ENCODE results near the gene FDXR. TPM values are rescaled to one million over a fixed set of nuclear protein-coding genes. Genes with fewer than 3 reads are reported as not detected.

FDXR gene, protein sequence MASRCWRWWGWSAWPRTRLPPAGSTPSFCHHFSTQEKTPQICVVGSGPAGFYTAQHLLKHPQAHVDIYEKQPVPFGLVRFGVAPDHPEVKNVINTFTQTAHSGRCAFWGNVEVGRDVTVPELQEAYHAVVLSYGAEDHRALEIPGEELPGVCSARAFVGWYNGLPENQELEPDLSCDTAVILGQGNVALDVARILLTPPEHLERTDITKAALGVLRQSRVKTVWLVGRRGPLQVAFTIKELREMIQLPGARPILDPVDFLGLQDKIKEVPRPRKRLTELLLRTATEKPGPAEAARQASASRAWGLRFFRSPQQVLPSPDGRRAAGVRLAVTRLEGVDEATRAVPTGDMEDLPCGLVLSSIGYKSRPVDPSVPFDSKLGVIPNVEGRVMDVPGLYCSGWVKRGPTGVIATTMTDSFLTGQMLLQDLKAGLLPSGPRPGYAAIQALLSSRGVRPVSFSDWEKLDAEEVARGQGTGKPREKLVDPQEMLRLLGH
- polyA plus RNA-seq: 0.25 TPM in 1 of 2 replicates, not detected in the other

DNA sequence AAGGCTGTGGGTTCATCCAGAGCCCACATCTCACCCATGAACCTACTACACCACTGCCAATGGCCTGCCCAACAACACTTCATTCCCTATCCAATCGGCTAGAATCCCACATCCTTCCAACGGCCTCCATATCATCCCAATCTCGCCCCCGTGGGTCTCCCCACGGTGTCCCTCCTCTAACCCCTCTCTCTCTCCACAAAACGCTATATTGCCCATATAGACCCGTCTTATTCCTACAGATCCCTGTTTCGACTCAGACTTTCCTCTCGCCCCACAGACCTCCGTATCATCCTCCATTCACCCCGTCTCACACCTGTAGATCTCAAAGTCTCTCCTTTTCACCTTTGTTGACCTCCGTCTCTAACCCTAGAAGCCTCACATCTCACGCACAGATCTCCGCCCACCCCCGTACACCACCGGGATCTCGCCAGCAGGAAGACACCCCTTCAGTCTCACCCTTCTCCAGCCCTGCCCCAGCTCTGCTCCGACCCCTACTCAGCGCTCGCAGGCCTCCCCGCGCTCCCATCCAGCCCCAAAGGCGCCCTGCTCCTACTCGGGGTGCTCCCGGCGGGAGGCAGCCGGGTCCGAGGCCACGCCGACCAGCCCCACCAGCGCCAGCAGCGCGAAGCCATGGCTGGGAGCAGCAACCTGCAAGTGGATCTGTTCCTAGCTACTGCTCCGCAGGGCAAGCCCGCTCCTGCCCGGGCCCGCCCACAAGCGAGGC lies at the start of gene FDXR:
FDXR (minus strand) TSS at position 682 of the 724 bp plus-strand sequence; CDS start at position 632, 50 bp downstream.

DNA sequence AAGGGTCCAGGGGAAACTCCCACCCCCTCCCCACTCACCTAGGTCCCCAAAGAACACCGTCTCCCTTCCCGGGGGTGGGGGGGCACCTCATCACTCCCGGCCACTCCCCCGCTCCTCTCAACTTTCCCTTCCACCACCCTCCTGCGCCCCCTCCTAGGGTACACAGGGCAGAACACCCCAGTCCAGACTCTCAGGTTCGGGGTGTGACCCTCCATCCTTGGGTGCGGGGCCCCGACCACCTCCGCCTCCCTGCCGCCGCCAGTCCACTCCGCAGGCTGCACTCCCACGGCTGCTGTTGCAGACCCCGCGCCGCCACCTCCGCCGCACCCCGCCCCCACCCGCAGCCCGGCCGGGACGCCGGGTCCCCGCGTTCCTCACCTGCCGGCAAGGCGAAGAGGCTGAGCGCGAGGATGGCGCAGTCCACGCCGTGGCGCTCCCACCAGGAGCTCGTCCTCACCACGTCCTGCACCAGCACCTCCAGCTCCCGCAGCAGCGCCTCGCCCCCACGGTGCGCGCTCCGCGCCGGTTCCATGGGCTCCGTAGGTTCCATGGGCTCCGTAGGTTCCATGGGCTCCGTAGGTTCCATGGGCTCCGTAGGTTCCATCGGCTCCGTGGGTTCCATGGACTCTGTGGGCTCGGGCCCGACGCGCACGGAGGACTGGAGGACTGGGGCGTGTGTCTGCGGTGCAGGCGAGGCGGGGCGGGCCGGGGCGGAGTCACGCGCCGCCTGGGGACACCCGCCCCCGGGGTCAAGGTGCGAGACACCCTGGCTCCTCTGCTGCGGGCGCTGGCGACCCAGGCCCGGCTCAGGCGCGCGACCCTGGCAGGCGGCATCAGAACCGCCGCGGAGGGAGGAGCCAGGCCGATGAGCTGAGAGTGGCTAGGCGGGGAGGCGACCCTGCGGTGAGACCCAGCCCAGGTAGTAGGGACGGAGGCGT lies 20.4 kb upstream of the FDXR start, which contains the start of gene FADS6:
FADS6 (minus strand) TSS at position 660 of the 938 bp plus-strand sequence; CDS start at position 622, 38 bp downstream.

DNA sequence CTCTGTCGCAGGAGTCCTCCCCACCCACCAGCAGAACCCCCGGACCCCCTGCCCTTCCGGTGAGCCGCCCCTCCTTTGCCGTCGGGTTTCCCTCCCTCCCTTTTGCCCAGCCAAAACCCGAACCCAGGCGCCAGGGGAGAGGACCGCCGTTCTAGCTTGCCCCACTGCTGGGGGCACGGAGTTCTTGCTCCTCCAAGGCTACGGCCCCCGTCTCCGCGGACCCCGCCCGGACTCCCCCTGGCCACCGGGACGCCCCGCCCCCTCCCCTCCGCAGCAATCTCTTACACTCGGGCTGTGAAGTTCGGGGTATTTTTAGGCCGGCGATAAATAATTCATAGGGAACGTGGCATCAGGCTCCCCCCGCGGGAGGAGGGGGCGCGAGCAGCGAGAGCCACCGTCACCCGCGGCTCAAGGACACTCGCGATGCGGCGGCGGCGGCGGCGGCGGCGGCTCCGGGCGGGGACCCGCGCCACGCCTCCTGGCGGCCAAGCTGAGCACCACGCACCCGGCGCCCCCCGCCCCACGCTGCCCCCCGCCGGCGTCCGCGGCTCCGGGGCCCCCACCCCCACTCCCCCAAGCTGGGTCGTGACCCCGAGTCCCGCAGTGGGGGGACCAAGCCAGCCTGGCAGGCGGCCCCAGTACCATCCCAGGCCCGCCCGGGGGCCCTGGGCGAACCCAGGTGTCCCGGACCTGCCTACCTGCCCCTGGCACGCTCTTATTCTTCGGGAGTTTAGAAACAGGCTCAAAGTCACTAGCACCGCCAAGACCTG lies 13.2 kb downstream of the FDXR start, which contains the start of gene GRIN2C:
GRIN2C (minus strand) TSS at position 427 of the 770 bp plus-strand sequence. CDS start 4,793 bp downstream, outside the sequence.

Other genes starting within 250 kb of the FDXR start
- gene CD300E, start 249.3 kb downstream of the FDXR start, polyA plus RNA-seq: not detected in 2 replicates
- gene CD300LF, start 160.1 kb downstream of the FDXR start, polyA plus RNA-seq: not detected in 2 replicates
- gene RAB37, start 135.7 kb downstream of the FDXR start, polyA plus RNA-seq: 0.57 TPM in 1 of 2 replicates, not detected in the other
- gene NHERF1, start 124.4 kb downstream of the FDXR start, polyA plus RNA-seq: 4.9 and 9.5 TPM in 2 replicates
- 6.0 and 6.2 TPM in 2 replicates for gene NAT9, start 96.6 kb downstream of the FDXR start, polyA plus RNA-seq
- 0.59 and 0.74 TPM in 2 replicates for gene GRIN2C, start 13.1 kb downstream of the FDXR start, polyA plus RNA-seq
- gene FADS6, start 20.6 kb upstream of the FDXR start, polyA plus RNA-seq: 5.1 and 6.8 TPM in 2 replicates
- not detected in 2 replicates for gene USH1G, start 50.3 kb upstream of the FDXR start, polyA plus RNA-seq
- gene OTOP2, start 51.3 kb upstream of the FDXR start, polyA plus RNA-seq: 0.27 TPM in 1 of 2 replicates, not detected in the other
- not detected in 2 replicates for gene OTOP3, start 62.9 kb upstream of the FDXR start, polyA plus RNA-seq
- 5.6 and 10.2 TPM in 2 replicates for gene HID1, start 99.8 kb upstream of the FDXR start, polyA plus RNA-seq
- 7.2 and 13.0 TPM in 2 replicates for gene CDR2L, start 114.6 kb upstream of the FDXR start, polyA plus RNA-seq
- gene MRPL58, start 139.7 kb upstream of the FDXR start, polyA plus RNA-seq: 26.4 and 34.8 TPM in 2 replicates
- 1,868 and 2,230 TPM in 2 replicates for gene ATP5PD, start 174.0 kb upstream of the FDXR start, polyA plus RNA-seq
- gene KCTD2, start 174.2 kb upstream of the FDXR start, polyA plus RNA-seq: 22.1 and 31.1 TPM in 2 replicates
- not detected in 2 replicates for gene SLC16A5, start 215.0 kb upstream of the FDXR start, polyA plus RNA-seq
- 1.4 and 2.4 TPM in 2 replicates for gene ARMC7, start 237.0 kb upstream of the FDXR start, polyA plus RNA-seq